WTC11 (cell line): ENCODE results near the gene SLIT3.

Experiments used
- CREM ChIP-seq: sonication (generic); formaldehyde crosslinking; IDR thresholded peaks from 2 replicates; pipeline ENCODE4 v1.8.1; 2022; ENCODE audit warnings: mild to moderate bottlenecking, missing genetic modification reagents, moderate library complexity
- CTCF ChIP-seq: fragments of 200-600 bp; IDR thresholded peaks from 2 replicates; pipeline ENCODE4 v1.8.0; 2022; ENCODE audit warnings: antibody characterized with exemption
- E2F4 ChIP-seq: sonication (generic); formaldehyde crosslinking; IDR thresholded peaks from 2 replicates; pipeline ENCODE4 v1.8.1; 2022; ENCODE audit warnings: low read depth, mild to moderate bottlenecking, moderate library complexity, missing genetic modification reagents, borderline replicate concordance
- ELF4 ChIP-seq: sonication (generic); formaldehyde crosslinking; IDR thresholded peaks from 2 replicates; pipeline ENCODE4 v1.8.1; 2022; ENCODE audit warnings: low read depth, mild to moderate bottlenecking, moderate library complexity, missing genetic modification reagents
- OVOL2 ChIP-seq: fragments of 250-450 bp; sonication (Bioruptor Pico); IDR thresholded peaks from 2 replicates; pipeline ENCODE4 v1.9.0; 2021; ENCODE audit warnings: mild to moderate bottlenecking, borderline replicate concordance
- TCF7 ChIP-seq: sonication (generic); formaldehyde crosslinking; IDR thresholded peaks from 2 replicates; pipeline ENCODE4 v1.8.0; 2022; ENCODE audit warnings: mild to moderate bottlenecking, low read depth, missing genetic modification reagents, moderate library complexity
- ZNF263 ChIP-seq: sonication (generic); formaldehyde crosslinking; IDR thresholded peaks from 2 replicates; pipeline ENCODE4 v1.8.1; 2022; ENCODE audit warnings: low read depth, mild to moderate bottlenecking, moderate library complexity, missing genetic modification reagents
- TF ChIP-seq, protein P1 (sequence below): sonication (generic); formaldehyde crosslinking; IDR thresholded peaks from 2 replicates; pipeline ENCODE4 v1.8.1; 2023; ENCODE audit warnings: mild to moderate bottlenecking, missing genetic modification reagents

DNA sequence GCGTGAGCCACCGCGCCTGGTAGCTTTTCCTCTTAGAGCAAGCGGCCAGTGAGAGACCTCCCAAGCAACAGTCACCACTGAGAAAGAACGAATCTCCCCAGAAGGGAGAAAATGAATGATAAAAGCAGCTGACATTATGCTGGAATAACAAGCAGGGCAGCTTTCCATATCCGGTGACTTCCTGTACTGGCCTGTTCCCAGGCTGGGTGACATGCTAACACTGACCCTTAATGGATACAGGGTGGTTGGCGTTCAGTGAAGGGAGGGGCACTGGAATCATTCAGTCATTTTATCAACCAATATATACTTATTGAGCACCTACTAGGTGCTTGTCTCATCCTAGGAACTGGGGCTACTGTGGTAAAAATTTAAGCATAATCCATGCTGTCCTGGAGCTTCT, 364.4 kb downstream of the SLIT3 start:
- no peak for TF ChIP-seq CTCF
- TF ChIP-seq E2F4: no peak
- TF ChIP-seq, protein P1, sequence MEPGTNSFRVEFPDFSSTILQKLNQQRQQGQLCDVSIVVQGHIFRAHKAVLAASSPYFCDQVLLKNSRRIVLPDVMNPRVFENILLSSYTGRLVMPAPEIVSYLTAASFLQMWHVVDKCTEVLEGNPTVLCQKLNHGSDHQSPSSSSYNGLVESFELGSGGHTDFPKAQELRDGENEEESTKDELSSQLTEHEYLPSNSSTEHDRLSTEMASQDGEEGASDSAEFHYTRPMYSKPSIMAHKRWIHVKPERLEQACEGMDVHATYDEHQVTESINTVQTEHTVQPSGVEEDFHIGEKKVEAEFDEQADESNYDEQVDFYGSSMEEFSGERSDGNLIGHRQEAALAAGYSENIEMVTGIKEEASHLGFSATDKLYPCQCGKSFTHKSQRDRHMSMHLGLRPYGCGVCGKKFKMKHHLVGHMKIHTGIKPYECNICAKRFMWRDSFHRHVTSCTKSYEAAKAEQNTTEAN (CRISPR knock-in tag): no peak
- no peak for TF ChIP-seq OVOL2 (CRISPR knock-in tag)
- no peak for TF ChIP-seq CREM (CRISPR knock-in tag)
- TF ChIP-seq ZNF263 (CRISPR knock-in tag): no peak
- no peak for TF ChIP-seq TCF7
- TF ChIP-seq ELF4: no peak
